H7 (cell line): ENCODE data around the gene EIF4G2. TPM values are rescaled to one million over a fixed set of nuclear protein-coding genes. Genes with fewer than 3 reads are reported as not detected.

Experiments used
- total RNA-seq: library from RNA; depleted of rRNA; stranded (reverse); fragments of >200 nt; shearing (Covaris generic); gene quantifications from 2 replicates; pipeline ENCODE4 v1.2.3, GENCODE V29; 2014; rRNA removed

The EIF4G2 gene
- total RNA-seq, 1 experiment from 2014 or later, result 799 TPM

Other genes with a start within 250 kb of the EIF4G2 start
- gene LYVE1, start 240.3 kb downstream of the EIF4G2 start, total RNA-seq, result 0.11 and 0.55 TPM in 2 replicates
- 3.0 and 4.5 TPM in 2 replicates for gene IRAG1, start 115.2 kb downstream of the EIF4G2 start, total RNA-seq
- gene CTR9, start 57.7 kb downstream of the EIF4G2 start, total RNA-seq, result 20.5 and 21.5 TPM in 2 replicates
- 34.2 and 47.7 TPM in 2 replicates for gene ZBED5, start 49.1 kb upstream of the EIF4G2 start, total RNA-seq